ENCODE measurements around the gene DYDC1.
"Not testable (repeated sequence)": the region's sequence is repeated elsewhere in the genome, so short reads cannot be mapped to it uniquely, and the experiment has no call there.

The DYDC1 gene

DNA sequence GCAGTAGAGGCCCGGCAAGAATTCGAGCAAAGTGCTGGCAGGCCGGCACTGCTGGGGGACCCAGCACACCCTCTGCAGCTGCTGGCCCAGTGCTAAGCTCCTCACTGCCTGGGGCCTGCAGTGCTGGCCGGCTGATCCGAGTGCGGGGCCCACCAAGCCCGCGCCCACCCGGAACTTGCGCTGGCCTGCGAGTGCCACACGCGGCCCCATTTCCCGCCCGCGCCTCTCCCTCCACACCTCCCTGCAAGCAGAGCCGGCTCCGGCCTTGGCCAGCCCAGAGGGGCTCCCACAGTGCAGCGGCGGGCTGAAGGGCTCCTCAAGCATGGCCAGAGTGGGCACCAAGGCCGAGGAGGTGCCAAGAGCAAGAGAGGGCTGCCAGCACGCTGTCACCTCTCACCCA lies 3.1 kb upstream of the DYDC1 start:
- Histone ChIP-seq H4K8ac (ENCODE audit: low read depth, low read length) (no peak overlapping the region), H4K12ac (ENCODE audit: low read depth, low read length) (no peak overlapping the region), H3K14ac (ENCODE audit: low read length) (no peak overlapping the region), H3K18ac (ENCODE audit: low read length) (no peak overlapping the region), H3K4me2 (ENCODE audit: low read length) (no peak overlapping the region), H2BK12ac (ENCODE audit: low read length) (no peak overlapping the region), H2BK120ac (ENCODE audit: insufficient read depth, low read length, poor library complexity) (no peak overlapping the region), H3K36me3 (ENCODE audit: control insufficient read depth in 1 of 2, insufficient read depth in 2 of 2, low read length in 2 of 2) (no peaks in the 10 kb centered on the region), H2AK5ac (ENCODE audit: low read length) (no peak overlapping the region), H3K4me1 (ENCODE audit: control insufficient read depth in 1 of 2, insufficient read depth in 2 of 2, low read length in 2 of 2) (peaks cover 5 to 12% of the 10 kb centered on the region in 2 experiments), H3K23ac (ENCODE audit: low read length) (no peak overlapping the region), H2BK5ac (ENCODE audit: low read depth, low read length, poor library complexity) (no peak overlapping the region), H3K79me2 (ENCODE audit: control insufficient read depth, insufficient read depth, low read length, poor library complexity) (no peaks in the 10 kb centered on the region), H4K91ac (ENCODE audit: low read depth, low read length) (no peak overlapping the region), H3K79me1 (ENCODE audit: low read length) (no peaks in the 10 kb centered on the region), H2AFZ (ENCODE audit: insufficient read depth, low read length, poor library complexity) (no peak overlapping the region), H3K9ac (ENCODE audit: low read length) (no peak overlapping the region), H3K4me3 (ENCODE audit: low read depth, low read length) (no peak overlapping the region), H3K27me3 (ENCODE audit: insufficient read depth, low read length) (peaks cover 2% of the 10 kb centered on the region), H3K27ac (ENCODE audit: low read depth, low read length) (no peak overlapping the region), H3K9me3 (ENCODE audit: insufficient read depth, low read depth, low read length) (no peaks in the 10 kb centered on the region), H3K4ac (ENCODE audit: low read depth, low read length) (no peak overlapping the region)
- WGBS (ENCODE audit: extremely low coverage, insufficient coverage, insufficient read length): no CpG with 5 or more reads among the region's 22 CpGs
- no peak for DNase-seq

DNA sequence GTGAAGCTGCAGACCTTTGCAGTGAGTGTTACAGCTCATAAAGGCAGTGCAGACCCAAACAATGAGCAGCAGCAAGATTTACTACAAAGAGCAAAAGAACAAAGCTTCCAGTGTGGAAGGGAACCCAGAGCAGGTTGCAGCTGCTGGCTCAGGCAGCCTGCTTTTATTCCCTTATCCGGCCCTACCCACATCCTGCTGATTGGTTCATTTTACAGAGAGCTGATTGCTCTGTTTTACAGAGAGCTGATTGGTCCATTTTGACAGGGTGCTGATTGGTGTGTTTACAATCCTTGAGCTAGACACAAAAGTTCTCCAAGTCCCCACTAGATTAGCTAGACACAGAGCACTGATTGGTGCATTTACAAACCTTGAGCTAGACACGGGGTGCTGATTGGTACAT lies 2.4 kb upstream of the DYDC1 start:
- H2BK120ac ChIP-seq (ENCODE audit: insufficient read depth, low read length, poor library complexity); H2AFZ ChIP-seq (ENCODE audit: insufficient read depth, low read length, poor library complexity); H2BK12ac ChIP-seq (ENCODE audit: low read length); H3K14ac ChIP-seq (ENCODE audit: low read length); H3K36me3 ChIP-seq (ENCODE audit: control insufficient read depth in 1 of 2, insufficient read depth in 2 of 2, low read length in 2 of 2); H3K4ac ChIP-seq (ENCODE audit: low read depth, low read length); H3K79me2 ChIP-seq (ENCODE audit: control insufficient read depth, insufficient read depth, low read length, poor library complexity); H3K4me2 ChIP-seq (ENCODE audit: low read length); H3K18ac ChIP-seq (ENCODE audit: low read length); H4K91ac ChIP-seq (ENCODE audit: low read depth, low read length); H3K4me3 ChIP-seq (ENCODE audit: low read depth, low read length); H3K27ac ChIP-seq (ENCODE audit: low read depth, low read length); H3K79me1 ChIP-seq (ENCODE audit: low read length); H4K12ac ChIP-seq (ENCODE audit: low read depth, low read length); H2BK5ac ChIP-seq (ENCODE audit: low read depth, low read length, poor library complexity); H2AK5ac ChIP-seq (ENCODE audit: low read length); DNase-seq; H3K23ac ChIP-seq (ENCODE audit: low read length); H3K9me3 ChIP-seq (ENCODE audit: insufficient read depth, low read depth, low read length); H3K27me3 ChIP-seq (ENCODE audit: insufficient read depth, low read length); H3K9ac ChIP-seq (ENCODE audit: low read length); H4K8ac ChIP-seq (ENCODE audit: low read depth, low read length): not testable (repeated sequence)
- peaks cover 5 to 12% of the 10 kb centered on the region in 2 experiments for H3K4me1 ChIP-seq (ENCODE audit: control insufficient read depth in 1 of 2, insufficient read depth in 2 of 2, low read length in 2 of 2)
- WGBS (ENCODE audit: extremely low coverage, insufficient coverage, insufficient read length): no CpG with 5 or more reads among the region's 2 CpGs

DNA sequence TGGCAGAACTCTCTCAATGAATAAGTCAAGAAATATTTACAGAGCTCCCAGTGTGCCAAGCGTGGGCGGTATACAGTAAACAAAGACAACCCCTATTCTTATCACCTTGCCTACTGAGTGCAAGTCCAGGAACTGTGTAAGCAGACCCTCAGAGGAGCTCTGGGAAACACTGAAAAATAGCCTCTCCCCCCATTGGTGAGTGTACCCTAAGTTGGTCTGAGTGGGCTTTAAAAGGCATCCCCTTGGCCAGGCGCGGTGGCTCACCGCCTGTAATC lies 1.2 kb upstream of the DYDC1 start:
- no peak overlapping the region for H2BK12ac ChIP-seq (ENCODE audit: low read length)
- no peak overlapping the region for H2BK120ac ChIP-seq (ENCODE audit: insufficient read depth, low read length, poor library complexity)
- H3K4me3 ChIP-seq (ENCODE audit: low read depth, low read length): no peak overlapping the region
- no CpG with 5 or more reads among the region's 5 CpGs for WGBS (ENCODE audit: extremely low coverage, insufficient coverage, insufficient read length)
- no peak overlapping the region for H4K91ac ChIP-seq (ENCODE audit: low read depth, low read length)
- H3K4ac ChIP-seq (ENCODE audit: low read depth, low read length): no peak overlapping the region
- no peak overlapping the region for H3K27ac ChIP-seq (ENCODE audit: low read depth, low read length)
- H3K79me1 ChIP-seq (ENCODE audit: low read length): no peaks in the 10 kb centered on the region
- DNase-seq: no peak
- no peak overlapping the region for H4K12ac ChIP-seq (ENCODE audit: low read depth, low read length)
- H3K36me3 ChIP-seq (ENCODE audit: control insufficient read depth in 1 of 2, insufficient read depth in 2 of 2, low read length in 2 of 2): no peaks in the 10 kb centered on the region
- H3K4me2 ChIP-seq (ENCODE audit: low read length): no peak overlapping the region
- peaks cover 5 to 12% of the 10 kb centered on the region in 2 experiments for H3K4me1 ChIP-seq (ENCODE audit: control insufficient read depth in 1 of 2, insufficient read depth in 2 of 2, low read length in 2 of 2)
- no peak overlapping the region for H2AFZ ChIP-seq (ENCODE audit: insufficient read depth, low read length, poor library complexity)
- H3K9me3 ChIP-seq (ENCODE audit: insufficient read depth, low read depth, low read length): no peaks in the 10 kb centered on the region
- no peak overlapping the region for H4K8ac ChIP-seq (ENCODE audit: low read depth, low read length)
- H3K23ac ChIP-seq (ENCODE audit: low read length): no peak overlapping the region
- no peak overlapping the region for H3K14ac ChIP-seq (ENCODE audit: low read length)
- H3K27me3 ChIP-seq (ENCODE audit: insufficient read depth, low read length): peaks cover 2% of the 10 kb centered on the region
- no peak overlapping the region for H2AK5ac ChIP-seq (ENCODE audit: low read length)
- H3K9ac ChIP-seq (ENCODE audit: low read length): no peak overlapping the region
- H3K79me2 ChIP-seq (ENCODE audit: control insufficient read depth, insufficient read depth, low read length, poor library complexity): no peaks in the 10 kb centered on the region
- H2BK5ac ChIP-seq (ENCODE audit: low read depth, low read length, poor library complexity): no peak overlapping the region
- no peak overlapping the region for H3K18ac ChIP-seq (ENCODE audit: low read length)

DNA sequence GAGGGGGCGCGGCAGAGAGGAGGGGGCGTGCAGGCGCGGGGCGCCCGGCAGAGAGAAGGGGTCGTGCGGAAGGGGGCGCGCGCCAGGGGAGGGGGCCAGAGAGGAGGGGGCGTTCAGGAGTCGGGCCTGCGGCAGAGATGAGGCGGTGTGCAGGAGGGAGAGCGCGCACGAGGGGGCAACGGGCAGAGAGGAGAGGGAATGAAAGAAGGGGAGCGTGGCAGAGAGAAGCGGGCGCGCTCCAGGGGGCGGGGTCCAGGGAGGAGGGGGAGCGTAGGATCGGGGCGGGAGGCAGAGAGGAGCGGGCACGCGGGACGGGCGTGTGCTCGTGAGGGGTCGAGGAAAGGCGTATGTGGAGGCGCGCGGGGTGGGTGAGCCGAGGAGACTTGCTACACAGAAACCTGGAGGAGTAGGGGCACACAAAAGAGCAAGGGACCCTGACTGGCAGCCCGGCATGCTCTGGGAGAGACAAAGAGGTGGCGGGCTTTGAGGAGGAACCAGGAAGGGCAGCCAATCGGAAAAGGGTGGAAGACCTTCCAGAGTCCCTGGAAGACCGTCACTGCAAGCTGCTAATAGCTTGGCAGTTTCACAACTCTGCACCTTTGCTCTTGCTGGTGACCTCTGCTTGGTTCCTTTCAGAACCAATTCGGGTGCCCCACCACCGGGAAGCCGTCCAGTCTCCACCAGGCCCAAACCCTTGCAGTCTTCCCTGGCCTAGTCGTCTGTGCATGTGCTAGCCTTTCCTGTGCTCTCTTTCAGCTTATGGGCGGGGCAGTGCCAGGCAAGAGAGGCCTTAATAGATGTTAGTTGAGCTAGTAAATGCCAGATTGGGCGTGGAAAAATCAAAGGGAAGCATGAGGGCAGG lies 665 bp upstream of the DYDC1 start:
- Histone ChIP-seq H2BK5ac (ENCODE audit: low read depth, low read length, poor library complexity) (no peak overlapping the region), H3K18ac (ENCODE audit: low read length) (no peak overlapping the region), H3K27ac (ENCODE audit: low read depth, low read length) (no peak overlapping the region), H3K4me2 (ENCODE audit: low read length) (peak overlapping the region; percentile 73), H3K27me3 (ENCODE audit: insufficient read depth, low read length) (peaks cover 2% of the 10 kb centered on the region), H4K12ac (ENCODE audit: low read depth, low read length) (no peak overlapping the region), H3K79me1 (ENCODE audit: low read length) (no peaks in the 10 kb centered on the region), H2BK120ac (ENCODE audit: insufficient read depth, low read length, poor library complexity) (no peak overlapping the region), H3K4me3 (ENCODE audit: low read depth, low read length) (peak overlapping the region; percentile 63), H3K4me1 (ENCODE audit: control insufficient read depth in 1 of 2, insufficient read depth in 2 of 2, low read length in 2 of 2) (peaks cover 5 to 12% of the 10 kb centered on the region in 2 experiments), H4K91ac (ENCODE audit: low read depth, low read length) (no peak overlapping the region), H3K23ac (ENCODE audit: low read length) (no peak overlapping the region), H3K14ac (ENCODE audit: low read length) (no peak overlapping the region), H3K36me3 (ENCODE audit: control insufficient read depth in 1 of 2, insufficient read depth in 2 of 2, low read length in 2 of 2) (no peaks in the 10 kb centered on the region), H2AK5ac (ENCODE audit: low read length) (no peak overlapping the region), H3K9me3 (ENCODE audit: insufficient read depth, low read depth, low read length) (no peaks in the 10 kb centered on the region), H4K8ac (ENCODE audit: low read depth, low read length) (no peak overlapping the region), H3K4ac (ENCODE audit: low read depth, low read length) (no peak overlapping the region), H2BK12ac (ENCODE audit: low read length) (no peak overlapping the region), H3K9ac (ENCODE audit: low read length) (no peak overlapping the region), H2AFZ (ENCODE audit: insufficient read depth, low read length, poor library complexity) (peak overlapping the region; percentile 1), H3K79me2 (ENCODE audit: control insufficient read depth, insufficient read depth, low read length, poor library complexity) (no peaks in the 10 kb centered on the region)
- WGBS (ENCODE audit: extremely low coverage, insufficient coverage, insufficient read length): no CpG with 5 or more reads among the region's 50 CpGs
- no peak for DNase-seq

Data from trophoblast cell (in vitro differentiated cells and primary cell).